Peyer's patch (tissue), 4 donors: ENCODE results near the gene MYRIP.

Experiments
- CTCF ChIP-seq, 6 experiments: fragments of 450-650 bp in 4 of 6; fragments of 200-600 bp in 2 of 6; sonication (generic) in 1 of 6; IDR thresholded peaks; one replicate each; pipeline ENCODE4 v1.5.1; 2017 to 2019; ENCODE audit warnings: antibody characterized with exemption in 6 of 6, mild to moderate bottlenecking in 3 of 6, moderate library complexity in 1 of 6
- POLR2A ChIP-seq, 2 donors: fragments of 450-650 bp; IDR thresholded peaks; one replicate each; pipeline ENCODE4 v1.5.1; 2017; ENCODE audit warnings: antibody characterized with exemption in 2 of 2, mild to moderate bottlenecking in 2 of 2, moderate library complexity in 2 of 2

- TF ChIP-seq CTCF (IDR thresholded peaks at IDR 0.05) (no peak), POLR2A (IDR thresholded peaks at IDR 0.05) (no peak)
Observed at GRCh38 chr3:40191251-40191650, 381.8 kb downstream of the MYRIP start.
